Common myeloid progenitor, CD34-positive (primary cell): ENCODE measurements around the gene TOM1L2.

Source experiments
- CTCF ChIA-PET: fragments of 350-600 bp; sonication (Branson Sonifier 250); formaldehyde crosslinking; loops from one replicate; lab custom pipeline; 2021; ENCODE audit warnings: antibody characterized with exemption; lab: Charles Lee
- POLR2A ChIA-PET: fragments of 350-600 bp; sonication (Branson Sonifier 250); formaldehyde crosslinking; loops from one replicate; lab custom pipeline; 2021; ENCODE audit warnings: antibody characterized with exemption; lab: Charles Lee
- DNase-seq, 3 donors: peaks; one replicate each; pipeline versions ENCODE4 v3.0.0 to v3.0.0-alpha.2; 2013
- H3K27ac ChIP-seq, 2 experiments: 1 replicate in 1 of 2; 2 replicates in 1 of 2; pipeline ENCODE4 v1.7.0; 2013; ENCODE audit warnings: inconsistent platforms in 2 of 2, low read length in 2 of 2, mild to moderate bottlenecking in 2 of 2, low read depth in 1 of 2, moderate library complexity in 1 of 2; ENCODE audit not compliant: severe bottlenecking in 2 of 2, insufficient read depth in 1 of 2, poor library complexity in 1 of 2
- H3K27me3 ChIP-seq, 5 experiments: replicated peaks in 2 of 5; 1 replicate in 3 of 5; 2 replicates in 2 of 5; pipeline versions ENCODE4 v1.6.1 to v1.7.0; 2013; ENCODE audit warnings: low read length in 4 of 5, mild to moderate bottlenecking in 2 of 5, moderate library complexity in 2 of 5, inconsistent platforms in 1 of 5; ENCODE audit not compliant: insufficient read depth in 5 of 5, control insufficient read depth in 4 of 5
- H3K36me3 ChIP-seq, 4 experiments: 1 replicate in 2 of 4; 2 replicates in 2 of 4; pipeline versions ENCODE4 v1.6.1 to v1.7.0; 2013; ENCODE audit warnings: low read length in 3 of 4, control low read depth in 1 of 4, mild to moderate bottlenecking in 1 of 4; ENCODE audit not compliant: control insufficient read depth in 4 of 4, insufficient read depth in 4 of 4
- H3K4me1 ChIP-seq, 4 experiments: 1 replicate in 3 of 4; 2 replicates in 1 of 4; pipeline versions ENCODE4 v1.6.1 to v1.7.1; 2013; ENCODE audit warnings: low read length in 3 of 4, mild to moderate bottlenecking in 3 of 4, control low read depth in 1 of 4, inconsistent platforms in 1 of 4, moderate library complexity in 1 of 4; ENCODE audit not compliant: control insufficient read depth in 4 of 4, insufficient read depth in 4 of 4; ENCODE audit errors: control extremely low read depth in 1 of 4
- H3K4me3 ChIP-seq, 7 experiments: 1 replicate in 4 of 7; 2 replicates in 3 of 7; pipeline versions ENCODE4 v1.5.1 to v1.7.0; 2013; ENCODE audit warnings: mild to moderate bottlenecking in 7 of 7, low read length in 6 of 7, moderate library complexity in 6 of 7, inconsistent platforms in 2 of 7, low read depth in 2 of 7, control low read depth in 1 of 7; ENCODE audit not compliant: insufficient read depth in 4 of 7, control insufficient read depth in 1 of 7; ENCODE audit errors: extremely low read depth in 1 of 7
- H3K9me3 ChIP-seq, 5 experiments: 1 replicate in 4 of 5; 2 replicates in 1 of 5; pipeline versions ENCODE4 v1.6.1 to v1.7.1; 2013; ENCODE audit warnings: low read length in 4 of 5, mild to moderate bottlenecking in 2 of 5, inconsistent platforms in 1 of 5, low read depth in 1 of 5, moderate library complexity in 1 of 5; ENCODE audit not compliant: control insufficient read depth in 4 of 5, insufficient read depth in 2 of 5; ENCODE audit errors: control extremely low read depth in 1 of 5
- WGBS: methylation state at CpG from one replicate; pipeline ENCODE4 v1.1.5; 2013; ENCODE audit not compliant: insufficient coverage; 5-methylcytosine and 5-hydroxymethylcytosine counted together

The TOM1L2 gene

DNA sequence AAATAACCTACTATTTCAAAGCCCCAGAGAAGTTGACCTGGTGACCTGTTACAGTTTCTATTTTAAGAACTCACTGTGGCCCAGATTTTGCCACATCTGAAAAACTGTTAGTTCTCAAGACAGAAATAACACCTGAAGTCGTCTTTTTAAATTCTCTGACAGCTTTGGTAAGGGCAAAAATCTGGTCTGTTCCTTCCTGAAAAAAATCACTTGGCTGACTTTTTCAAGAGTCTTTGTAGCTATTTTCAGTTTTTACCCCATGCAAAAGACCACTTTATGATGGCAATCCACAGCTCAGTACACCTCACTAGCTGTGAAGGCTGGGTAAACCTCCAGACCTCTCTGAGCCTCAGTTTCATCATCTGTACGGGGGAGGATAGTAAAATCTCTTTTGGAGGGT is 74.8 kb downstream of the TOM1L2 start:
- no peak for DNase-seq
- POLR2A ChIA-PET = interaction anchor here (1.1 kb wide), 1 partner anchor 30 kb away, joined by 4 read pairs; no protein-coding TSS in a partner anchor
- H3K4me1 ChIP-seq = peaks cover 0 to 5% (median 3%) of the 10 kb centered on the region in 4 experiments
- peaks cover 5 to 32% (median 8%) of the 10 kb centered on the region in 4 experiments for H3K36me3 ChIP-seq
- no peak overlapping the region for H3K4me3 ChIP-seq
- H3K9me3 ChIP-seq = no peaks in the 10 kb centered on the region
- no peak overlapping the region for H3K27ac ChIP-seq
- 78% methylated on average over 1 of the region's 2 CpGs for WGBS
- no peaks in the 10 kb centered on the region for H3K27me3 ChIP-seq
- CTCF ChIA-PET = interaction anchor here (0.7 to 1.1 kb wide), 2 partner anchors 11 to 24 kb away, joined by 3 read pairs; no protein-coding TSS in a partner anchor

GRCh38 chr17:17896746-17897145 is 75.5 kb downstream of the TOM1L2 start:
- no peak overlapping the region for H3K4me3 ChIP-seq
- DNase-seq = no peak
- H3K27ac ChIP-seq = no peak overlapping the region
- peaks cover 7 to 34% (median 8%) of the 10 kb centered on the region in 4 experiments for H3K36me3 ChIP-seq
- peaks cover 0 to 5% (median 3%) of the 10 kb centered on the region in 4 experiments for H3K4me1 ChIP-seq
- no peaks in the 10 kb centered on the region for H3K9me3 ChIP-seq
- WGBS = 100% methylated on average over 7 of the region's 8 CpGs
- ChIA-PET POLR2A (no interaction called here), CTCF (interaction anchor here (0.7 kb wide), 1 partner anchor 24 kb away, joined by 3 read pairs; no protein-coding TSS in a partner anchor)
- no peaks in the 10 kb centered on the region for H3K27me3 ChIP-seq

DNA sequence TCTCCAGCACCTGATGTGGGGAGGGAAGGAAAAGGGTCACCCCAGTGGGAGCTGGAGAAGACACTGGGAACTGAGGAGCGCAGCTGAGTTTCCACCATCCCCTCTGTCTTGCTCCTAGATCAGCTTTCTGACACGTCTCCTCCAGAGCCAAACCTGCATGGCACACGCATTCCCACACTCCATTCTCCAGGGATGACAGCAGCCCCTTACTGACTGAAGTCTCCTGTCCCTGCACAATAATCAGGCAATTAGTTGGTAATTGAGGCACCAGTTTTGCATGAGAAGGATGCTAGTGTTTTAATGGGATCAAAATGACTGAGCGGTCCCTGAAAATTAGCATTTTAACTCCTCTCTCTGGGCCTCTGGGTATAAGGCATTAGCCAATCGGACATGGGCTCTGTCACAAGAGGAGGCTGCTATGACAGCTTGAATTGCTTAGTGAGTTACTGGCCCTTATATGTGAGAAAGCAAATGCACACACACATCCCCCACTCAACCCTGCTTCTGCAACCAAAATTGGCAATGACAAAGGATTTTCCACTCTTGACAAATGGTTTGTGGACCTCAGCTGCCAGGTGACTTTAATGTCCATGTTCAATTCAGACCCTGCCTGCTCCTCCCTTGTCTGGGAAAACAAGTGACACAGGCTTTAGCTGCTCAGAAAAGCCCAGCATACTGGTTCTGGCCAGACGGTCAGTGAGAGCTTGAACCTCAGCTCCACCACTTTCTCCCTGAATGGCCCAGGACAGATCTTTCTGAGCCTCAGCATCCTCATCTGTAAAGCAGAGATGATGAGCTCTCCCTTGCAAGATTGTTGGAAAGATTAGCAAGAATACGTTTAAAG is 78.2 kb downstream of the TOM1L2 start:
- H3K27me3 ChIP-seq = no peaks in the 10 kb centered on the region
- ChIA-PET POLR2A (no interaction called here), CTCF (interaction anchor here (1.1 kb wide), 1 partner anchor 30 kb away, joined by 3 read pairs; no protein-coding TSS in a partner anchor)
- no peak overlapping the region for H3K4me3 ChIP-seq
- 98% methylated on average over 5 of the region's 7 CpGs for WGBS
- peaks cover 6 to 34% (median 7%) of the 10 kb centered on the region in 4 experiments for H3K36me3 ChIP-seq
- H3K9me3 ChIP-seq = no peaks in the 10 kb centered on the region
- H3K27ac ChIP-seq = no peak overlapping the region
- no peak for DNase-seq
- H3K4me1 ChIP-seq = no peaks in the 10 kb centered on the region

GRCh38 chr17:17892731-17893130 is 79.5 kb downstream of the TOM1L2 start:
- no peaks in the 10 kb centered on the region for H3K4me1 ChIP-seq
- no peak overlapping the region for H3K4me3 ChIP-seq
- DNase-seq = no peak
- 60% methylated on average over 1 of the region's 2 CpGs for WGBS
- no peak overlapping the region for H3K27ac ChIP-seq
- CTCF ChIA-PET = interaction anchor here (0.7 to 3.4 kb wide), 4 partner anchors 11 to 136 kb away, joined by 3 to 9 read pairs (median 5); no protein-coding TSS in a partner anchor
- POLR2A ChIA-PET = no interaction called here
- H3K27me3 ChIP-seq = no peaks in the 10 kb centered on the region
- H3K36me3 ChIP-seq = peaks cover 3 to 30% (median 7%) of the 10 kb centered on the region in 4 experiments
- no peaks in the 10 kb centered on the region for H3K9me3 ChIP-seq

DNA sequence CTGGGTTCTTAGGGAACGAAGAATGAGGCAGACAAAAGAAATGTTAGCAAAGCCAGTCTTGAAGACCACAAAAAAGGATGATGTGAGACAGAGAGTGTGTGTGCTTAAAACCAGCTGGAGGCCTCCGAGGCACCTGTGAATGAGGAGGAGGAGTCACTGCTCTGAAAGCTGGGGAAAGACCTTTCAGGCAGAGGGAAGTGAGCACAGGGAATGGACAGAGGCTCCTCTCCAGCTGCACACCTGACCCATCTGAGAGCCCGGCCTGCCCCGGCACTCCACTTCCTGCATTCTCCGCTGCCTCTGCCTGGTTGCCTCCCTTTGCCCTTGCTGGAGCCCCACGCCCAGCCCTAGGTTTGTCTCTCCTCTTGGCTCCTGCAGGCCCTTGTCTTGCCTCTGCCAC is 80.2 kb downstream of the TOM1L2 start:
- CTCF ChIA-PET = interaction anchor here (0.7 to 3.4 kb wide), 10 partner anchors 9 to 151 kb away, joined by 3 to 16 read pairs (median 6); no protein-coding TSS in a partner anchor
- Histone ChIP-seq H3K9me3 (no peaks in the 10 kb centered on the region), H3K27me3 (no peaks in the 10 kb centered on the region), H3K27ac (no peak overlapping the region), H3K36me3 (peaks cover 3 to 34% (median 7%) of the 10 kb centered on the region in 4 experiments), H3K4me3 (no peak overlapping the region), H3K4me1 (no peaks in the 10 kb centered on the region)
- no peak for DNase-seq
- POLR2A ChIA-PET = no interaction called here
- 96% methylated on average over 5 of the region's 6 CpGs for WGBS

DNA sequence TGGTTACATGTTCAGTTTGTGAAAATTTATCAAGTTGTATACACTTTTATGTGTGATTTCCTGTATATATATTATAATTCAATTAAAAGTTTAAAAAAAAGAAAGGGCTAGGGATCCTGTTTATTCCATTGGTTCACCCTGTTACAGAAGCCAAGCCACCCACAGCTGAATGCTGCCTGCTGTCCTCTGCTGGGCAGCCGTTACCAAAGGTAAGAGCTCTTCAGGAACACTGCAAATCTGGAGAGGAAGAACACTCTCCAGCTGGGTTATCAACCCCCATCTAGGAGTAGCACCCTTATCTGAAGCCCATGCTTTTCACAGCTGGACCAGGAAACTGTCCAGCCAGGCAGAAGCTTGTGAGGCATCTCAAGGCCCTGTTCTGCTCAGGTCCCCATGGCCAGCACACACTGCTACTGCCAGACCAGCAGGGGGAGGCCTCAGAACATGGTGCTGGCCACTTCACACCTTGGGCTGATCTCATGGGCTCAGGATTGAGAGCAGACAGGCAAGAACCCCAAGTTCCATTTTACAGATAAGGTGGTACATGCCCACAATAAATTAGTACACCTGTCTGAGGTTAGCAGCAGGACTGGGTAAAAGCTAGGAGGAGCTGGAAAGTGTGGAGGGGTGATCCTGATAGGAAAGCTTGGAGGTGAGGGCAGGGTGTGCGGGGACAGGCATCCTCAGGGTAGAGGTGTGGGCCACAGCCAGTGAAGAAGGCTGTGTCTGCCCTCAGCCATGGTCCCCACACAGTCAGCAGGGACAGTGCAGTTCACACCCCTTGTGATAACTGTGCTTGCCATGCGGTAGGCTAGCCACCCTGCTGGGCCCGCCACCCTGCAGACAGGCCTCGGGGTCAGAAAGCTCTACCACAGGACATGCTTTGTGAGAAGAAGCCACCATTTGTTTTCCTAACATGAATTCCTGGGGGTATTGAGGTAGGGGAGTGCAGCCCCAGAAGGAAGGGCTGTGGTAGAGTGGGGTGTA is 81.1 kb downstream of the TOM1L2 start:
- Histone ChIP-seq H3K36me3 (peaks cover 3 to 30% (median 6%) of the 10 kb centered on the region in 4 experiments), H3K4me3 (no peak overlapping the region), H3K9me3 (no peaks in the 10 kb centered on the region), H3K27me3 (no peaks in the 10 kb centered on the region), H3K4me1 (no peaks in the 10 kb centered on the region), H3K27ac (no peak overlapping the region)
- DNase-seq = peak; percentile 58 to 69 (median 69)
- POLR2A ChIA-PET = interaction anchor here (1.1 kb wide), 1 partner anchor 144 kb away, joined by 5 read pairs; no protein-coding TSS in a partner anchor
- 95% methylated on average over 3 of the region's 5 CpGs for WGBS
- CTCF ChIA-PET = interaction anchor here (0.8 to 3.4 kb wide), 15 partner anchors 10 to 152 kb away, joined by 3 to 16 read pairs (median 4); no protein-coding TSS in a partner anchor
